Endodermal cell (in vitro differentiated cells): ENCODE data around the gene WLS. TPM values are rescaled to one million over a fixed set of nuclear protein-coding genes. Genes with fewer than 3 reads are reported as not detected.

Source experiments
- DNase-seq: peaks from one replicate; pipeline ENCODE4 v3.0.0-alpha.2; 2017
- H3K27ac ChIP-seq: 2 replicates; pipeline ENCODE4 v1.5.1; 2013; ENCODE audit warnings: mild to moderate bottlenecking, low read depth, low read length, moderate library complexity
- H3K27me3 ChIP-seq: 2 replicates; pipeline ENCODE4 v1.6.1; 2013; ENCODE audit warnings: mild to moderate bottlenecking, low read length, moderate library complexity; ENCODE audit not compliant: insufficient read depth, control insufficient read depth, poor library complexity, severe bottlenecking
- H3K36me3 ChIP-seq: 2 replicates; pipeline ENCODE4 v1.7.0; 2013; ENCODE audit warnings: mild to moderate bottlenecking, low read length, moderate library complexity; ENCODE audit not compliant: control insufficient read depth, insufficient read depth
- H3K4me1 ChIP-seq: one replicate; pipeline ENCODE4 v1.7.0; 2013; ENCODE audit warnings: low read length; ENCODE audit not compliant: control insufficient read depth, insufficient read depth
- H3K4me3 ChIP-seq: 2 replicates; pipeline ENCODE4 v1.5.1; 2013; ENCODE audit warnings: mild to moderate bottlenecking, low read length, moderate library complexity
- H3K9ac ChIP-seq: 2 replicates; pipeline ENCODE4 v1.6.1; 2013; ENCODE audit warnings: mild to moderate bottlenecking, low read length, moderate library complexity; ENCODE audit not compliant: poor library complexity, severe bottlenecking; ENCODE audit errors: extremely low read depth
- H3K9me3 ChIP-seq: 2 replicates; pipeline ENCODE4 v1.6.1; 2013; ENCODE audit warnings: mild to moderate bottlenecking, low read length, moderate library complexity; ENCODE audit not compliant: control insufficient read depth
- H3K27ac Mint-ChIP-seq: 2 replicates; pipeline ENCODE4 v1.8.0; 2020; ENCODE audit warnings: mixed read lengths
- H3K27me3 Mint-ChIP-seq: 2 replicates; pipeline ENCODE4 v1.8.0; 2021; ENCODE audit warnings: mild to moderate bottlenecking, mixed read lengths; ENCODE audit not compliant: insufficient read depth
- H3K36me3 Mint-ChIP-seq: 2 replicates; pipeline ENCODE4 v1.8.0; 2020; ENCODE audit warnings: low read depth, mixed read lengths
- H3K4me1 Mint-ChIP-seq: 2 replicates; pipeline ENCODE4 v1.8.0; 2020; ENCODE audit warnings: mixed read lengths
- H3K4me3 Mint-ChIP-seq: 2 replicates; pipeline ENCODE4 v1.8.0; 2020; ENCODE audit warnings: mild to moderate bottlenecking, moderate library complexity, mixed read lengths
- H3K9me3 Mint-ChIP-seq: 2 replicates; pipeline ENCODE4 v1.8.0; 2020; ENCODE audit warnings: mild to moderate bottlenecking, mixed read lengths
- CTCF ChIP-seq: fragments of 200-600 bp; sonication (generic); conservative IDR thresholded peaks from 2 replicates; pipeline ENCODE4 v1.5.0; 2021; ENCODE audit warnings: antibody characterized with exemption, mild to moderate bottlenecking
- WGBS, 2 experiments: methylation state at CpG; one replicate each; pipeline versions ENCODE4 v1.1.5 to v1.1.7; 2013; ENCODE audit warnings: missing lambda C conversion rate in 2 of 2, mixed read lengths in 1 of 2; ENCODE audit not compliant: insufficient coverage in 1 of 2, insufficient read length in 1 of 2; 5-methylcytosine and 5-hydroxymethylcytosine counted together
- total RNA-seq, 2 donors: library from RNA; stranded (reverse); fragmentation: NEBNext Ultra II Directional in 1 of 2; extraction: Animal tissue kit (Norgen Biotek cat#: 25700) in 1 of 2; gene quantifications; 2 replicates in 1 of 2; 3 replicates in 1 of 2; pipeline ENCODE4 v1.2.1, GENCODE V29; 2021

WLS gene
- total RNA-seq, 2 donors from 2014 or later: 90.8 to 115 TPM

DNA sequence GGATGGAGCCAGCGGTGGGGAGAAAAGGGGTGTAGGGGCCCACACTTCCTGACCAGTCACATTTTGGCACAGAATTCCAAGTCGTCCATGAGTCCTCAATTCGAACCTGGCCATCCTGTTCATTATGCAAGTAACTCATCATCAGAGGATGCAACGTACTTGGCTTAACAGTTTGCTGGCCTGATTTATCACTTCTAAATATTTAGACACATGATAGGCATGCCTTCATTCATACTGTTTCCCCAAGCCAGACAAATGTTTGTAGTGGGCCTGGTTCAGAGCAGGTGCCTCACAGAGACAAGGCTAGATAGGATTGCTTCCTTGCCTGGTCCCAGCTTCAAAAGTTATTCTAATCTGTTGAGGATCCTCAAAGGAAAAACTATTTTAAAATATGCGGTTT lies 66.7 kb downstream of the WLS start:
- H3K27me3 ChIP-seq: peaks cover 6% of the 10 kb centered on the region
- no peak for DNase-seq
- no peaks in the 10 kb centered on the region for H3K9me3 Mint-ChIP-seq
- H3K27ac Mint-ChIP-seq: no peak overlapping the region
- H3K27me3 Mint-ChIP-seq: peaks cover 93% of the 10 kb centered on the region
- no peak for TF ChIP-seq CTCF
- peaks cover 15% of the 10 kb centered on the region for H3K36me3 Mint-ChIP-seq
- H3K9ac ChIP-seq: no peak overlapping the region
- H3K9me3 ChIP-seq: no peaks in the 10 kb centered on the region
- 89 to 93% methylated on average over 4 to 5 of the region's 5 CpGs for whole genome bisulfite sequencing, 2 experiments
- H3K27ac ChIP-seq: no peak overlapping the region
- no peaks in the 10 kb centered on the region for H3K4me1 ChIP-seq
- no peaks in the 10 kb centered on the region for H3K4me1 Mint-ChIP-seq
- H3K36me3 ChIP-seq: peaks cover 24% of the 10 kb centered on the region
- no peak overlapping the region for H3K4me3 ChIP-seq
- H3K4me3 Mint-ChIP-seq: no peak overlapping the region

DNA sequence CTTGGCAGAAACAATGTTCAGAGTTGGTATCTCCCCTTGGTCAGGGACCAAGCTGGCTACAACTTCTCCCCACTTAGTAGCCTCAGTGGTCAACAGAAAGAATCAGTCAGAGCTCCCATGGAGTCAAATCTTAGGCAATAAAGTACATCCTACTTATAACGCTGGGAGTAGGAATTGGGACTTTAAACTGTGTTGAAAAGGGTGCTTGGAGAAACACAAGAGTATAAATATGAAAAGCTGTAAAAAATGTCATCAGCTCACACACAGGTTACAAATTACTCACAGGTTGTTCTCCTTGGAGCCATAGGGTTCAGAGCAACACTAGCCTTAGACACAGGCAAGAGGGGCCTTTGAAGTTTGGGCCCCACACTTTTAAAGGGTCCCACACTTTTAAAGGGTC lies 67.4 kb downstream of the WLS start:
- peaks cover 15% of the 10 kb centered on the region for H3K36me3 Mint-ChIP-seq
- no peak overlapping the region for H3K27ac Mint-ChIP-seq
- no peaks in the 10 kb centered on the region for H3K4me1 ChIP-seq
- DNase-seq: no peak
- H3K4me3 ChIP-seq: no peak overlapping the region
- H3K9me3 ChIP-seq: no peaks in the 10 kb centered on the region
- H3K27me3 ChIP-seq: peaks cover 6% of the 10 kb centered on the region
- no peaks in the 10 kb centered on the region for H3K9me3 Mint-ChIP-seq
- H3K9ac ChIP-seq: no peak overlapping the region
- no peaks in the 10 kb centered on the region for H3K4me1 Mint-ChIP-seq
- peaks cover 94% of the 10 kb centered on the region for H3K27me3 Mint-ChIP-seq
- WGBS, 2 experiments: 92% methylated on average over 1 of the region's 1 CpG; no CpG with 5 or more reads in 1 of the 2 experiments
- peaks cover 24% of the 10 kb centered on the region for H3K36me3 ChIP-seq
- TF ChIP-seq CTCF: no peak
- H3K27ac ChIP-seq: no peak overlapping the region
- H3K4me3 Mint-ChIP-seq: no peak overlapping the region

DNA sequence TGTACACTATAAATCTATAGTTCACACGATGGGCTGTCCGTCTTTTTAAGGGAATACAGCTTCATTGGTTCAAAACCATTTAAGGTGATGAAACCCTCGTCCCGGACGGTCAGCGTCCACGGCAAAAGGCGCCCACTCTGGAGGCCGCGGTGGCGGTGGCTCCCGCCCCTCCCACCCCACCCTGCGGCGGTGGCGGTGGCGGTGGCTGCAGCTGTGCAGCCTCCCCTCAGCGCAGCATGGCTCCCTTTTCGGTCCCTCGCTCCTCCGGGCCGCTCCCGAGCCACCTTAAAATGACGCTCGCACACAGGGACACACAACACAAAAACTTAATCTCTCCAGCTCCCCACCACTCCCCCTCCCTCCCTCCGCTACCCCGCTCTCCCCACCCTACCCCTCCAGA lies 69.1 kb downstream of the WLS start:
- no peak overlapping the region for H3K4me3 Mint-ChIP-seq
- WGBS, 2 experiments: 76 to 94% methylated on average over 13 to 26 of the region's 26 CpGs
- peaks cover 13% of the 10 kb centered on the region for H3K36me3 Mint-ChIP-seq
- Histone ChIP-seq H3K9ac (no peak overlapping the region), H3K4me1 (peaks cover 7% of the 10 kb centered on the region), H3K27me3 (peaks cover under 1% of the 10 kb centered on the region), H3K4me3 (no peak overlapping the region), H3K9me3 (no peaks in the 10 kb centered on the region), H3K27ac (no peak overlapping the region), H3K36me3 (peaks cover 28% of the 10 kb centered on the region)
- no peak for TF ChIP-seq CTCF
- peaks cover 82% of the 10 kb centered on the region for H3K27me3 Mint-ChIP-seq
- no peak overlapping the region for H3K27ac Mint-ChIP-seq
- peak; percentile 15 for DNase-seq
- no peaks in the 10 kb centered on the region for H3K9me3 Mint-ChIP-seq
- peaks cover 13% of the 10 kb centered on the region for H3K4me1 Mint-ChIP-seq
